Bronchial epithelial cell (primary cell): ENCODE measurements around the gene RPRD2. TPM values are rescaled to one million over a fixed set of nuclear protein-coding genes. Genes with fewer than 3 reads are reported as not detected.
A peak's percentile ranks its signal among the peaks of the same experiment; 100 is the strongest.

Experiments
- DNase-seq: peaks from one replicate; pipeline ENCODE4 v3.0.0-alpha.2; 2010; ENCODE audit warnings: low read depth
- FAIRE-seq: peaks from 2 replicates; lab custom pipeline; 2011; peaks lifted over from hg19 to GRCh38; lab: Jason Lieb, UNC
- H3K27me3 ChIP-seq: 2 replicates; pipeline ENCODE4 v1.5.1; 2011; ENCODE audit warnings: low read length; ENCODE audit not compliant: control insufficient read depth, insufficient read depth
- H3K36me3 ChIP-seq: 2 replicates; pipeline ENCODE4 v1.5.1; 2011; ENCODE audit warnings: low read length; ENCODE audit not compliant: control insufficient read depth, insufficient read depth
- H3K4me3 ChIP-seq: 2 replicates; pipeline ENCODE4 v1.5.1; 2011; ENCODE audit warnings: mild to moderate bottlenecking, low read depth, low read length, control low read depth
- total RNA-seq: library from RNA; depleted of rRNA; stranded (reverse); fragments of >200 nt; gene quantifications from 2 replicates; pipeline ENCODE4 v1.2.1, GENCODE V29; 2014
- TF ChIP-seq, protein P1 (sequence below): IDR thresholded peaks from 2 replicates; pipeline ENCODE4 v1.5.1; 2011; ENCODE audit warnings: mild to moderate bottlenecking, moderate library complexity, low read length, control low read depth, inconsistent platforms; ENCODE audit not compliant: insufficient read depth, severe bottlenecking

Gene RPRD2
- total RNA-seq, 1 donor from 2014 or later = 4.5 TPM

- H3K4me3 ChIP-seq = no peak overlapping the region
- no peak for FAIRE-seq
- DNase-seq = no peak
- TF ChIP-seq, protein P1, sequence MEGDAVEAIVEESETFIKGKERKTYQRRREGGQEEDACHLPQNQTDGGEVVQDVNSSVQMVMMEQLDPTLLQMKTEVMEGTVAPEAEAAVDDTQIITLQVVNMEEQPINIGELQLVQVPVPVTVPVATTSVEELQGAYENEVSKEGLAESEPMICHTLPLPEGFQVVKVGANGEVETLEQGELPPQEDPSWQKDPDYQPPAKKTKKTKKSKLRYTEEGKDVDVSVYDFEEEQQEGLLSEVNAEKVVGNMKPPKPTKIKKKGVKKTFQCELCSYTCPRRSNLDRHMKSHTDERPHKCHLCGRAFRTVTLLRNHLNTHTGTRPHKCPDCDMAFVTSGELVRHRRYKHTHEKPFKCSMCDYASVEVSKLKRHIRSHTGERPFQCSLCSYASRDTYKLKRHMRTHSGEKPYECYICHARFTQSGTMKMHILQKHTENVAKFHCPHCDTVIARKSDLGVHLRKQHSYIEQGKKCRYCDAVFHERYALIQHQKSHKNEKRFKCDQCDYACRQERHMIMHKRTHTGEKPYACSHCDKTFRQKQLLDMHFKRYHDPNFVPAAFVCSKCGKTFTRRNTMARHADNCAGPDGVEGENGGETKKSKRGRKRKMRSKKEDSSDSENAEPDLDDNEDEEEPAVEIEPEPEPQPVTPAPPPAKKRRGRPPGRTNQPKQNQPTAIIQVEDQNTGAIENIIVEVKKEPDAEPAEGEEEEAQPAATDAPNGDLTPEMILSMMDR = no peak
- H3K36me3 ChIP-seq = no peaks in the 10 kb centered on the region
- no peaks in the 10 kb centered on the region for H3K27me3 ChIP-seq
Observed at GRCh38 chr1:150511985-150512660, 148.2 kb downstream of the RPRD2 start.

DNA sequence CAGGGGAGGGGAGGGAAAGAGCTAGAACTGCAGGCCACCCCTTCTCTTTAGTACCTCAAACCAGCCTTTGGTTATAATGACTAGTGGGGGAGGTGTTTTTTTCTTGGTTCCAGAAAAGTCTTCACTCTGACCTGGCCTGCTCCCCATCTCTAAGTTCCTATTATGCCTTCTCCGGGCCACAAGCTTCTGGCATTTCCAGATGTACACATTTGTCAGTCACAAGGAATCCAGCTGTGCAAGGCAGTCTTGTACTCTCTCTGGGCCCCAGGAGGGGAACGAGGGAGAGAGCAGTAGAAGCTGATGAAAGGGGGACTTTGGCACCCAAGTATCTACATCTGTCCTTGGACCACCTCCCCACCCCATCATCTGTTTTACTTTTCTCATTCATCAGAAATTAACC is 148.9 kb downstream of the RPRD2 start:
- H3K4me3 ChIP-seq = no peak overlapping the region
- no peaks in the 10 kb centered on the region for H3K27me3 ChIP-seq
- TF ChIP-seq, protein P1 = no peak
- DNase-seq = no peak
- FAIRE-seq = no peak
- H3K36me3 ChIP-seq = no peaks in the 10 kb centered on the region

- Histone ChIP-seq H3K27me3 (no peaks in the 10 kb centered on the region), H3K4me3 (no peak overlapping the region), H3K36me3 (no peaks in the 10 kb centered on the region)
- peak; percentile 71 for DNase-seq
- TF ChIP-seq, protein P1 = no peak
- no peak for FAIRE-seq
Observed at GRCh38 chr1:150513351-150513791, 149.4 kb downstream of the RPRD2 start.

DNA sequence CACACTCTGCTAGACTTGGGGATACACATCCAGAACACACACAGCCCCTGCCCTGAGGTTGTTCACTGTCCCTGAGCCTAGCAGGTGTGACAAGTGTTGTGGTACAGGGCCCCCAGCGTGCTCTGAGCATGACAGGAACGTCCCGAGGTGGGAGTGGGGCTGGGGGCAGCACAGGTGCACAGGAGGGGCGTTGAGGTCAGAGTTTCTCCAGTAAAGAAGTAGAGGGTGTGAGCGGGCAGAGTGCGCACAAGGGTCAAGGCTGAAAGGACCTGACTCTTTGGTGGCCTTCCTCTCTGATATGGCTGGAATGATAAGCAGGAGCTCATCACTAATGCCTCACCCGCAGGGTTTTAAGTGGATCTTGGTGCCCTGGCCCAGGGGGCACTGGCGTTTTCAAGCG is 150.3 kb downstream of the RPRD2 start:
- Histone ChIP-seq H3K36me3 (no peaks in the 10 kb centered on the region), H3K27me3 (no peaks in the 10 kb centered on the region), H3K4me3 (no peak overlapping the region)
- no peak for FAIRE-seq
- TF ChIP-seq, protein P1 = no peak
- no peak for DNase-seq

- Histone ChIP-seq H3K4me3 (peak overlapping the region; percentile 52), H3K36me3 (no peaks in the 10 kb centered on the region), H3K27me3 (no peaks in the 10 kb centered on the region)
- no peak for FAIRE-seq
- no peak for DNase-seq
- TF ChIP-seq, protein P1 = no peak
Observed at GRCh38 chr1:150514913-150515327, 151.0 kb downstream of the RPRD2 start.
